HL-60 (cell line): Measurements from ENCODE around the gene ABHD5.

Experiments used
- CTCF ChIP-seq: IDR thresholded peaks from one replicate; pipeline ENCODE4 v1.5.1; 2011; ENCODE audit warnings: low read length, control low read depth, inconsistent platforms; ENCODE audit not compliant: insufficient read depth
- POLR2AphosphoS5 ChIP-seq: IDR thresholded peaks from 2 replicates; pipeline ENCODE4 v1.6.1; 2012; ENCODE audit warnings: low read depth
- TF ChIP-seq, protein P1 (sequence below): IDR thresholded peaks from 2 replicates; pipeline ENCODE4 v1.6.1; 2012; ENCODE audit warnings: low read depth; ENCODE audit not compliant: insufficient replicate concordance

DNA sequence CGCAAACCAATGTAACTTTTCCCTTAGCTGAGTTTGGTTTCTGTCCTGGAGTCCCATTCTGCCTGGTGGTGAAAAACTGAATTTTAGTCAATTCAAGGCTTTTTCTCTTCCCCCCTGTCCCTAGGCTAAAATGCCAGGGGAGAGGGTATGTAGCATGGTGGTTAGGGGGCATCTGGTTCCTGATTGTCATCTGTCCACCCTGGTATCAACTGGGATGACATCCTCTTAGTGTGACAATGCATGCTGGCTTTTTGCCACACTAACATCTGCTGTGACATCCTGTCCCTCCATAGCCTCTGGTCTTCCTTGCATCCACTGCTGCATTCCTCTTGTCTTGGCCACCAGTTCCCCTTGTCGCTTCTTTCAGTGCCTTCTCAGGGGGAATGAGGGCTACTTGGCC is 73.7 kb downstream of the ABHD5 start:
- TF ChIP-seq CTCF, result no peak
- no peak for TF ChIP-seq POLR2AphosphoS5
- TF ChIP-seq, protein P1, sequence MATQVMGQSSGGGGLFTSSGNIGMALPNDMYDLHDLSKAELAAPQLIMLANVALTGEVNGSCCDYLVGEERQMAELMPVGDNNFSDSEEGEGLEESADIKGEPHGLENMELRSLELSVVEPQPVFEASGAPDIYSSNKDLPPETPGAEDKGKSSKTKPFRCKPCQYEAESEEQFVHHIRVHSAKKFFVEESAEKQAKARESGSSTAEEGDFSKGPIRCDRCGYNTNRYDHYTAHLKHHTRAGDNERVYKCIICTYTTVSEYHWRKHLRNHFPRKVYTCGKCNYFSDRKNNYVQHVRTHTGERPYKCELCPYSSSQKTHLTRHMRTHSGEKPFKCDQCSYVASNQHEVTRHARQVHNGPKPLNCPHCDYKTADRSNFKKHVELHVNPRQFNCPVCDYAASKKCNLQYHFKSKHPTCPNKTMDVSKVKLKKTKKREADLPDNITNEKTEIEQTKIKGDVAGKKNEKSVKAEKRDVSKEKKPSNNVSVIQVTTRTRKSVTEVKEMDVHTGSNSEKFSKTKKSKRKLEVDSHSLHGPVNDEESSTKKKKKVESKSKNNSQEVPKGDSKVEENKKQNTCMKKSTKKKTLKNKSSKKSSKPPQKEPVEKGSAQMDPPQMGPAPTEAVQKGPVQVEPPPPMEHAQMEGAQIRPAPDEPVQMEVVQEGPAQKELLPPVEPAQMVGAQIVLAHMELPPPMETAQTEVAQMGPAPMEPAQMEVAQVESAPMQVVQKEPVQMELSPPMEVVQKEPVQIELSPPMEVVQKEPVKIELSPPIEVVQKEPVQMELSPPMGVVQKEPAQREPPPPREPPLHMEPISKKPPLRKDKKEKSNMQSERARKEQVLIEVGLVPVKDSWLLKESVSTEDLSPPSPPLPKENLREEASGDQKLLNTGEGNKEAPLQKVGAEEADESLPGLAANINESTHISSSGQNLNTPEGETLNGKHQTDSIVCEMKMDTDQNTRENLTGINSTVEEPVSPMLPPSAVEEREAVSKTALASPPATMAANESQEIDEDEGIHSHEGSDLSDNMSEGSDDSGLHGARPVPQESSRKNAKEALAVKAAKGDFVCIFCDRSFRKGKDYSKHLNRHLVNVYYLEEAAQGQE, result no peak
